Esophagus squamous epithelium (tissue), 4 donors: Measurements from ENCODE around the gene SIL1.

ENCODE experiments used
- CTCF ChIP-seq, 6 experiments: fragments of 450-650 bp in 4 of 6; fragments of 200-600 bp in 2 of 6; sonication (generic) in 2 of 6; IDR thresholded peaks; one replicate each; pipeline ENCODE4 v1.5.1; 2016 to 2019; ENCODE audit warnings: antibody characterized with exemption in 6 of 6, mild to moderate bottlenecking in 4 of 6, moderate library complexity in 4 of 6
- POLR2A ChIP-seq, 4 donors: fragments of 450-650 bp; IDR thresholded peaks; one replicate each; pipeline ENCODE4 v1.6.1; 2017; ENCODE audit warnings: antibody characterized with exemption in 4 of 4, mild to moderate bottlenecking in 4 of 4, moderate library complexity in 3 of 4

DNA sequence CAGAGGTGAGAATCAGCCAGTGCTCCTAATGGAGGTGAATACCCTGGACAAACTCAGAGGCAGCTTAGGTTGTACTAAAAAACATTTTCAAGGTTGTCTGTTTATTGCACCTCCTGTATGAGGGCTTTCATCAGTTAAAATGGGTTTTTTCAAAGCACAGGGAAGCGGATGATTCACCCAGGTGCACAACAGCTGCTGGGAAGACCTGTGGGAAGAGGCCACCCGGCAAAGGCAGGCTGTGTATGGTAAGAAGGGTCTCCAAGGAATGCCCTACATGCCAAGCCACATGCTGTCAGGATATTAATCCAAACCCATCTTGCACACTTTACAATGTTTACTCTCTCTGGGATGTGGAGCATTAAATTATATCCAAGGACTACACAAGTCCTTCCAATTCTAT, 14.7 kb downstream of the SIL1 start:
- TF ChIP-seq CTCF (IDR thresholded peaks at IDR 0.05) (no peak), POLR2A (IDR thresholded peaks at IDR 0.05) (no peak)
